ENCODE results near the gene ADPRHL1.
"Not testable (repeated sequence)": the region's sequence is repeated elsewhere in the genome, so short reads cannot be mapped to it uniquely, and the experiment has no call there.

The ADPRHL1 gene

DNA sequence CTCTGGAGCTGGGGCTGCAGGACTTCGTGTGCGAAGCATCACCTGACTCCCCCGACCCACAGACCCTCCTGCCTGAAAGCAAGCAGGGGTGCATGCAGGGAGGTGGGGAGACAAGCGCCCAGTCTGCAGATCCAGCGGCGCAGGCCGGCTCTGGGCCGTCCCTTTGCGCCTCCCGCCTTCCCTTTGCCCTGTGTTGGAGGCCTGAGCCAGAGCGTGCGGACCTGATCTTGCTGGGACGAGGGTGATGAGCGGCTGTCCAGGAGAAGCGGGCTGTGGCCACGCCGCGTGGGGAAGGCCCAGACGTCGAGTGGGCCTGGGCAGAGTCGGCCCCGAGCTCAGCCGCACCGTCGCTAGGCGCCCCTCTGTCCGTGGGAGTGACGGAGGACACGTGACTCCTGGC lies 84.1 kb downstream of the ADPRHL1 start:
- no peak overlapping the region for H3K4me2 ChIP-seq (ENCODE audit: low read depth, low read length, poor library complexity, severe bottlenecking)
- H3F3A ChIP-seq (ENCODE audit: low read depth) = no peaks in the 10 kb centered on the region
- 0 out of 2 replicates have a peak, but pooled peaks cover under 1% of the 10 kb centered on the region for H3K9me3 ChIP-seq (ENCODE audit: insufficient read depth, low read depth, low read length)
- no peaks in the 10 kb centered on the region for H3K79me2 ChIP-seq (ENCODE audit: insufficient read depth, low read length)
- H2AFZ ChIP-seq (ENCODE audit: low read length) = no peak overlapping the region
- H3K4me1 ChIP-seq (ENCODE audit: insufficient read depth, low read length, poor library complexity, severe bottlenecking) = no peaks in the 10 kb centered on the region
- H4K20me1 ChIP-seq (ENCODE audit: insufficient read depth, low read length, poor library complexity, severe bottlenecking) = no peaks in the 10 kb centered on the region
- H3K9ac ChIP-seq (ENCODE audit: low read depth, low read length, poor library complexity, severe bottlenecking) = no peak overlapping the region
- TF ChIP-seq, protein P1, sequence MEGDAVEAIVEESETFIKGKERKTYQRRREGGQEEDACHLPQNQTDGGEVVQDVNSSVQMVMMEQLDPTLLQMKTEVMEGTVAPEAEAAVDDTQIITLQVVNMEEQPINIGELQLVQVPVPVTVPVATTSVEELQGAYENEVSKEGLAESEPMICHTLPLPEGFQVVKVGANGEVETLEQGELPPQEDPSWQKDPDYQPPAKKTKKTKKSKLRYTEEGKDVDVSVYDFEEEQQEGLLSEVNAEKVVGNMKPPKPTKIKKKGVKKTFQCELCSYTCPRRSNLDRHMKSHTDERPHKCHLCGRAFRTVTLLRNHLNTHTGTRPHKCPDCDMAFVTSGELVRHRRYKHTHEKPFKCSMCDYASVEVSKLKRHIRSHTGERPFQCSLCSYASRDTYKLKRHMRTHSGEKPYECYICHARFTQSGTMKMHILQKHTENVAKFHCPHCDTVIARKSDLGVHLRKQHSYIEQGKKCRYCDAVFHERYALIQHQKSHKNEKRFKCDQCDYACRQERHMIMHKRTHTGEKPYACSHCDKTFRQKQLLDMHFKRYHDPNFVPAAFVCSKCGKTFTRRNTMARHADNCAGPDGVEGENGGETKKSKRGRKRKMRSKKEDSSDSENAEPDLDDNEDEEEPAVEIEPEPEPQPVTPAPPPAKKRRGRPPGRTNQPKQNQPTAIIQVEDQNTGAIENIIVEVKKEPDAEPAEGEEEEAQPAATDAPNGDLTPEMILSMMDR (conservative IDR thresholded peaks at IDR 0.05; ENCODE audit: low read length) = no peak
- TF ChIP-seq EZH2phosphoT487 (IDR thresholded peaks at IDR 0.05; ENCODE audit: borderline replicate concordance) = no peak
- H3K9me2 ChIP-seq (replicated peaks; ENCODE audit: low read depth, low read length) = no peaks in the 10 kb centered on the region
- no peaks in the 10 kb centered on the region for H3K36me3 ChIP-seq (ENCODE audit: insufficient read depth, low read length)
- H3K4me3 ChIP-seq (ENCODE audit: low read length, poor library complexity, severe bottlenecking) = no peak overlapping the region
- no peaks in the 10 kb centered on the region for H3K27me3 ChIP-seq (ENCODE audit: insufficient read depth, low read length, poor library complexity, severe bottlenecking)

DNA sequence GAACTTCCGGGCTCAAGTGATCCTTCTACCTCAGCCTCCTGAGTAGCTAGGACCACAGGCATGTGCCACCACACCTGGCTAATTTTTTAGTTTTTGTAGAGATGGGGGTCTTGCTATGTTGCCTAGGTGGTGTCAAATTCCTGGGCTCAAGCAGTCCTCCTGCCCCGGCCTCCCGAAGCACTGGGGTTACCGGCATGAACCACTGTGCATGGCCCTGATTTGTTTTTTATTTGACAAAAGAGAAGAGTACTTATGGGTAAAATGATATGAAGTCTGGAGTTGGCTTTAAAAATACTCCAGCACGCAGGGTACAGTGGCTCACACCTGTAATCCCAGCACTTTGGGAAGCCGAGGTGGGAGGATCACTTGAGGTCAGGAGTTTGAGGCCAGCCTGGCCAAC lies 84.9 kb downstream of the ADPRHL1 start:
- not testable (repeated sequence) for H2AFZ ChIP-seq (ENCODE audit: low read length); H3F3A ChIP-seq (ENCODE audit: low read depth); H3K27me3 ChIP-seq (ENCODE audit: insufficient read depth, low read length, poor library complexity, severe bottlenecking); H3K36me3 ChIP-seq (ENCODE audit: insufficient read depth, low read length); H3K9ac ChIP-seq (ENCODE audit: low read depth, low read length, poor library complexity, severe bottlenecking); H4K20me1 ChIP-seq (ENCODE audit: insufficient read depth, low read length, poor library complexity, severe bottlenecking); H3K4me1 ChIP-seq (ENCODE audit: insufficient read depth, low read length, poor library complexity, severe bottlenecking); H3K9me3 ChIP-seq (ENCODE audit: insufficient read depth, low read depth, low read length); H3K4me3 ChIP-seq (ENCODE audit: low read length, poor library complexity, severe bottlenecking); H3K4me2 ChIP-seq (ENCODE audit: low read depth, low read length, poor library complexity, severe bottlenecking); H3K79me2 ChIP-seq (ENCODE audit: insufficient read depth, low read length); H3K9me2 ChIP-seq (replicated peaks; ENCODE audit: low read depth, low read length)

DNA sequence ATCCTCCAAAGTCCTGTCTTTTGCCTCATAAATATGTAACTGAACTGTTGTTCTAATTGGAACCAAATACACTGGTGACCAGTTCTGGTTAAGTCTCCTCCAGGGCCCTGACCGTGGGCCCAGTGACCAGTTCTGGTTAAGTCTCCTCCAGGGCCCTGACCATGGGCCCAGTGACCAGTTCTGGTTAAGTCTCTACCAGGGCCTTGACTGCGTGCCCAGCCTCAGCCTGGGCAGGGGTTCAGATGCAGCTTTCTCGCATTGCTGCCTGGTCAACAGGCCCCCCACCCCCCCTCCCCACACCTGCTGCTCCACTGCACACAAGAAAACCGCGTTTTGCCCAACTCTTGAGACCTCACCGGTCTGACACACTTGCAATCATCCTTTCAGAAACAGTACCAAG lies 85.5 kb downstream of the ADPRHL1 start:
- no peak for TF ChIP-seq EZH2phosphoT487 (IDR thresholded peaks at IDR 0.05; ENCODE audit: borderline replicate concordance)
- TF ChIP-seq, protein P1 (conservative IDR thresholded peaks at IDR 0.05; ENCODE audit: low read length) = no peak
- no peak overlapping the region for H3K4me3 ChIP-seq (ENCODE audit: low read length, poor library complexity, severe bottlenecking)
- H3K4me1 ChIP-seq (ENCODE audit: insufficient read depth, low read length, poor library complexity, severe bottlenecking) = no peaks in the 10 kb centered on the region
- no peaks in the 10 kb centered on the region for H3F3A ChIP-seq (ENCODE audit: low read depth)
- H3K9ac ChIP-seq (ENCODE audit: low read depth, low read length, poor library complexity, severe bottlenecking) = no peak overlapping the region
- H4K20me1 ChIP-seq (ENCODE audit: insufficient read depth, low read length, poor library complexity, severe bottlenecking) = no peaks in the 10 kb centered on the region
- H3K27me3 ChIP-seq (ENCODE audit: insufficient read depth, low read length, poor library complexity, severe bottlenecking) = no peaks in the 10 kb centered on the region
- H3K4me2 ChIP-seq (ENCODE audit: low read depth, low read length, poor library complexity, severe bottlenecking) = no peak overlapping the region
- H3K79me2 ChIP-seq (ENCODE audit: insufficient read depth, low read length) = no peaks in the 10 kb centered on the region
- no peaks in the 10 kb centered on the region for H3K9me3 ChIP-seq (ENCODE audit: insufficient read depth, low read depth, low read length)
- no peak overlapping the region for H2AFZ ChIP-seq (ENCODE audit: low read length)
- no peaks in the 10 kb centered on the region for H3K9me2 ChIP-seq (replicated peaks; ENCODE audit: low read depth, low read length)
- H3K36me3 ChIP-seq (ENCODE audit: insufficient read depth, low read length) = no peaks in the 10 kb centered on the region

DNA sequence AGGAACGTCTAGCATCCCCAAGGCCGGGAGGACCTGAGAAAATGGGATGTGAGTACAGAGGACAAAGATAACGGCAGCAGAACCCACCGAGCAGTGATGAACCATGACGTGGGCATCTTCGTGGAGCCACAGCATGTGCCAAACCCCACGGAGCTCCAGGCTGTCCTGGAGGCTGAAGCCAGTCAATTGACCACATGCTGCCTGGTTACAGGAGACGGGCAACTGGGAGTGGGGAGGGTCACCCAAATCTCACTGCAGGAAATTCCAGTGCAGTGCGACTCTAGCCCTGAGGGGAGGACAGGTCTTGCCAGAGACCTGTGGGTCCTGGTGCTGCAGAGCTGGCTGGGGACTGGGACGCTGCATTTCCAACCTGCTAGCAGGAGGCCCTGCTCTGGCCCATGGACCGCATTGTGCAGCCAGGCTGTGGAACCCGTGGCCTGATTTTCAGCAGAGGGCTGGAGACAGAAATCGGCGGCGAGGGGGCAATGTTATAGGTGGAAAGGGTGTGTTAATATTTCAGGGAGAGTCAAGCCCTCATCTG lies 86.2 kb downstream of the ADPRHL1 start:
- no peak overlapping the region for H3K4me2 ChIP-seq (ENCODE audit: low read depth, low read length, poor library complexity, severe bottlenecking)
- no peak overlapping the region for H3K4me3 ChIP-seq (ENCODE audit: low read length, poor library complexity, severe bottlenecking)
- no peaks in the 10 kb centered on the region for H4K20me1 ChIP-seq (ENCODE audit: insufficient read depth, low read length, poor library complexity, severe bottlenecking)
- H3K9me3 ChIP-seq (ENCODE audit: insufficient read depth, low read depth, low read length) = no peaks in the 10 kb centered on the region
- H3K79me2 ChIP-seq (ENCODE audit: insufficient read depth, low read length) = no peaks in the 10 kb centered on the region
- H3K9ac ChIP-seq (ENCODE audit: low read depth, low read length, poor library complexity, severe bottlenecking) = no peak overlapping the region
- no peaks in the 10 kb centered on the region for H3F3A ChIP-seq (ENCODE audit: low read depth)
- no peaks in the 10 kb centered on the region for H3K4me1 ChIP-seq (ENCODE audit: insufficient read depth, low read length, poor library complexity, severe bottlenecking)
- no peaks in the 10 kb centered on the region for H3K27me3 ChIP-seq (ENCODE audit: insufficient read depth, low read length, poor library complexity, severe bottlenecking)
- TF ChIP-seq, protein P1 (conservative IDR thresholded peaks at IDR 0.05; ENCODE audit: low read length) = no peak
- TF ChIP-seq EZH2phosphoT487 (IDR thresholded peaks at IDR 0.05; ENCODE audit: borderline replicate concordance) = no peak
- no peaks in the 10 kb centered on the region for H3K36me3 ChIP-seq (ENCODE audit: insufficient read depth, low read length)
- no peak overlapping the region for H2AFZ ChIP-seq (ENCODE audit: low read length)
- no peaks in the 10 kb centered on the region for H3K9me2 ChIP-seq (replicated peaks; ENCODE audit: low read depth, low read length)

Measured in Loucy (cell line).